ENCODE data around the gene EYA2.

The EYA2 gene

DNA sequence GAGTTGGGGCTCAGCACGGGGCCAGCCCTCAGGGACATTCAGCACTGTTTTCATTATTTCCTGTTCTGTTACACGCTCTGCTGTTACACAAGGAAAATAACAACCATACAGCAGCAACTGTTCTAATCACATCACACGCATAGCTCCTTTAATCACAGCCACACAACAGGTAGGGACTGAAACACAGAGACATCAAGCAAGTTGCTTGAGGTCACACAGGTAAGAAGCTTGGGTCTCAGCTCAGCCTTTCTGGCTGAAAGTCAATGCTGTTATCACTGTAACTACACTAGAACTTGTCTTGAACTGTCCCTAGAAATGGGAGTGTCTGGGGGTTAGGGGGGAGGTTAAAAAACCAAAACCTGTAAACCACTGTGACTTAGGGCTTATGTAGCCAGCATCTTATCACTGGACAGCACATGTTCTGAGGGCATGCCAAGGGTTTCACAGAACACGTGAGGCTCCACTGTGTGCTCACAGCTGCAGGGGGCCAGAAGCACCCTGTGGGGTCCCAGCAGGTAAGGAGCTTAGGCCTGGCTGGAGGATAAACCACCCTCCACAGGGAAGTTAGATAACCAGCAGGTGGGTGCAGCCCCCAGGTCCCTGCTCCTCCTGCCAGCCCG lies 146.0 kb downstream of the EYA2 start:
- FAIRE-seq (no peak), DNase-seq (ENCODE audit: insufficient read length, low spot score) (no peak)
- TF ChIP-seq, protein P1, sequence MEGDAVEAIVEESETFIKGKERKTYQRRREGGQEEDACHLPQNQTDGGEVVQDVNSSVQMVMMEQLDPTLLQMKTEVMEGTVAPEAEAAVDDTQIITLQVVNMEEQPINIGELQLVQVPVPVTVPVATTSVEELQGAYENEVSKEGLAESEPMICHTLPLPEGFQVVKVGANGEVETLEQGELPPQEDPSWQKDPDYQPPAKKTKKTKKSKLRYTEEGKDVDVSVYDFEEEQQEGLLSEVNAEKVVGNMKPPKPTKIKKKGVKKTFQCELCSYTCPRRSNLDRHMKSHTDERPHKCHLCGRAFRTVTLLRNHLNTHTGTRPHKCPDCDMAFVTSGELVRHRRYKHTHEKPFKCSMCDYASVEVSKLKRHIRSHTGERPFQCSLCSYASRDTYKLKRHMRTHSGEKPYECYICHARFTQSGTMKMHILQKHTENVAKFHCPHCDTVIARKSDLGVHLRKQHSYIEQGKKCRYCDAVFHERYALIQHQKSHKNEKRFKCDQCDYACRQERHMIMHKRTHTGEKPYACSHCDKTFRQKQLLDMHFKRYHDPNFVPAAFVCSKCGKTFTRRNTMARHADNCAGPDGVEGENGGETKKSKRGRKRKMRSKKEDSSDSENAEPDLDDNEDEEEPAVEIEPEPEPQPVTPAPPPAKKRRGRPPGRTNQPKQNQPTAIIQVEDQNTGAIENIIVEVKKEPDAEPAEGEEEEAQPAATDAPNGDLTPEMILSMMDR (IDR thresholded peaks at IDR 0.05; ENCODE audit: insufficient read depth, missing control alignments): no peak

DNA sequence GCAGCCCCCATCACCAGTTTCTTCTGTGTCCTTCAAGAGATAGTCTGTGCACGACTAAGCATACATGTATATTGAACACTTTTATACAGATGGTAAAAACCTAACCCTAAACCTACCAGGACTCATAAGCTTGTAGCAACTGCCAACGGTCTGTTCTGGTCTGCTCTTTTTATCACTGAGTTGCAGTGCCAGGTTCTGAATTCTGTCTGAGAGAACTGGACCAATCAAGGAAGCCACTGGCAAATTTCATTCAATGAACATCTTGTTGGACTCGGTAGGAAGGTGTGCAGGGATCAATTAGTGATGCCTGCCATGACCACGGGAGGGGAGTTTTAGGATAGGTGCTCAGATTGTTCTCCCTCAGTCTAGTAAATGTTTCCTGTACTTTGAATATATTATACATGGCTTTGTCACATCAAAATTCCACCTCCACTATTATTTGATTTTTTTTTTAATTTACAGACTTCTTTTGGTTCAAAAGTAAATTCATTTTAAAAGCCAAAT lies 146.8 kb downstream of the EYA2 start:
- TF ChIP-seq, protein P1 (IDR thresholded peaks at IDR 0.05; ENCODE audit: insufficient read depth, missing control alignments): no peak
- FAIRE-seq (no peak), DNase-seq (ENCODE audit: insufficient read length, low spot score) (no peak)

DNA sequence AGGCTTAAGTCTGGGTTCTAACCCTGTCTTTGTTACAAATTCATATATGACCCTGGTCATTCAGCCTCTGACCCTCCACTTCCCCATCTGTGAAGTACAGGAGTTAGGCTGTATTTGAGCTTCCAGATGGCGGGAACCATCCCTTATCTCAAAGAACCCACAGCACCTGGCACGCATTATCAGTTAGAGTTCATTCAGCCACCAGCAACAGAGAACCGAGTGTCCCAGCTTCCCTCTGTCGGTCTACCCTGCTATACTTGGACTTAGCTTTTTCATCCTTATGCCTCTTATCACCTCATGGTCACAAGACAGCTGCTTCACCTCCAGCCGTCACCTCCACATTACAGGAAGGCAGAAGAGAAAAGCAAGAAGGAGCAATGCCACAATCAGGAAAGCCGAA lies 147.8 kb downstream of the EYA2 start:
- no peak for DNase-seq (ENCODE audit: insufficient read length, low spot score)
- TF ChIP-seq, protein P1 (IDR thresholded peaks at IDR 0.05; ENCODE audit: insufficient read depth, missing control alignments): no peak
- no peak for FAIRE-seq

DNA sequence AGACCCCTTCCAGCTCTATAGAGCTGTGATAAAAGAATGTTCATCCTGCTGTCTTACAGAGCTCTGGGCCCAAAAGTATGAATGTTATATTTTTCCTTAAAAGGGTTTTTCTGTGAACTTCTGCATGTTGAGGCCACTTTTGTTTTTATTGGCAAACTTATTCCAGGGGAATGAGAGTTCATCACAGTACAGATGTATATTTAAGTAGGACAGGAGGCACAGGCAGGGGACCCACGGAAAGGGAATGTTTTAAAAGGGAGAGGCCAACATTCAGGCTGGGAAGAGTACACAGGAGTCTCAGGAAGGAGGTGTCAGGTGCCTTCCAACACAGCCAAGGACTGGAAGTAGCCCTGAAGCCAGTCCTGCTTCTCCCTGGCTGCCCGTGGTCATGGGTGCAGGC lies 148.4 kb downstream of the EYA2 start:
- FAIRE-seq: no peak
- TF ChIP-seq, protein P1 (IDR thresholded peaks at IDR 0.05; ENCODE audit: insufficient read depth, missing control alignments): no peak
- DNase-seq (ENCODE audit: insufficient read length, low spot score): no peak

DNA sequence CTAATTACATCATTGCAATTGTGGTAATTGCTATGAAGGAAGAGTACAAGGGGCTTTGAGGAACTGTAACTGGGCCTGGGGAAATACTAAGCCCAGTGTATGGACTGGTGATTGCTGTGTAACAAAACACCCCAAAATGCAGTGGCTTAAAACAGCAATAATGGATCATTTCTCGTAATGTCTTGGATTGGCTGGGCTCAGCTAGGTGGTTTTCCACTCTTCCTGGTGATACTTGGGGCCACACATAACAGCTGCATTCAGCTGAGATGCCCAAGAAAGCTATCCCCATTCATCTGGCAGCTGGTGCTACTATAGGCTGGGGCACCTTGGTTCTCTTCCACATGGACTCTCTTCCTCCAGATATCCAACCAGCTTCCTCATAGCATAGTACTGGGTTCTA lies 150.3 kb downstream of the EYA2 start:
- TF ChIP-seq, protein P1 (IDR thresholded peaks at IDR 0.05; ENCODE audit: insufficient read depth, missing control alignments): no peak
- FAIRE-seq: no peak
- DNase-seq (ENCODE audit: insufficient read length, low spot score): no peak

DNA sequence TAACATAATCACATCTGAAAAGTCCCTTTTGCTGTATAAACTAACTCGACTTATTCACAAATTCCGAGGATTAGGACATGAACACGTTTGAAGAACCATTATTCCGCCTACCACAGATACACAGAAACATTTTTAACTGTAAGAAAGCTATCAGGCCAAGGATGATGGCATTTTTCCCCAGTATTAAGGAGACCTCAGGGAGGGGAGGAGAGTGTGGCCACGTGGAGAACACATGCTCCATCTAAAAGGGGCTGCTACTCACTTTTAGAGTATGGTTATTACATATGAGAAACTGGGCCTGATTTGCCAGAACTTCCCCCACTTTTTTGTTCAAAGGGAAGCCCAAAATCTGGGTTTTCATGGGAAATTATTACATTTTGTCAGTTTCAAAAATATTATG lies 153.4 kb downstream of the EYA2 start:
- FAIRE-seq: no peak
- TF ChIP-seq, protein P1 (IDR thresholded peaks at IDR 0.05; ENCODE audit: insufficient read depth, missing control alignments): no peak
- DNase-seq (ENCODE audit: insufficient read length, low spot score): no peak

DNA sequence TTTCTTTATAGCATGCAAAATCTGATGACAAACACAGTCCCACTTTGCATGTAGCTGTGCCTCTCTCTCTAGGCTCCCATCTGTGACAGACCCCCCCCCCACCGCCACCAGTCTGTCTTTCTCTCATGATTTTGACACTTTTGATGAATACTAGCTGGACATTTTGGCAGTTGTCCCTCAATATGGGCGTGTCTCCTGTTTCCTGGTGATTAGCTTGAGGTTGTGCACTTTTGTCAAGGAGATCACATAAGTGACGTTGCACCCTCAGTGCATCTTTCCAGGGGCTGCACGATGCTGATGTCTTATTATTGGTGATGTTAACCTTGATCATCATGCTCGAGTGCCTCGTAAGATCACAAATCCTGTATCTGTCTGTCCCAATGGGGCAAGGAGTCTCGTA lies 155.1 kb downstream of the EYA2 start:
- TF ChIP-seq, protein P1 (IDR thresholded peaks at IDR 0.05; ENCODE audit: insufficient read depth, missing control alignments): no peak
- no peak for FAIRE-seq
- no peak for DNase-seq (ENCODE audit: insufficient read length, low spot score)
